Panc1 (cell line): Measurements from ENCODE around the gene GRIP1.

ENCODE experiments used
- CTCF ChIP-seq: fragments of 450-650 bp; IDR thresholded peaks from 2 replicates; pipeline ENCODE4 v1.5.1; 2017; ENCODE audit warnings: mild to moderate bottlenecking
- REST ChIP-seq, 2 experiments: IDR thresholded peaks; 2 replicates each; pipeline ENCODE4 v1.6.1; 2011 to 2012; ENCODE audit warnings: low read depth in 2 of 2, control low read depth in 1 of 2, low read length in 1 of 2, mild to moderate bottlenecking in 1 of 2, moderate library complexity in 1 of 2; ENCODE audit not compliant: insufficient read depth in 1 of 2
- SIN3A ChIP-seq: IDR thresholded peaks from 2 replicates; pipeline ENCODE4 v1.6.1; 2012; ENCODE audit warnings: low read depth, mild to moderate bottlenecking, low read length, moderate library complexity, borderline replicate concordance; ENCODE audit not compliant: insufficient read depth

GRCh38 chr12:66589095-66589494 is 89.8 kb downstream of the GRIP1 start:
- no peak for TF ChIP-seq SIN3A
- TF ChIP-seq CTCF: no peak
- TF ChIP-seq REST (IDR thresholded peaks at IDR 0.05; ENCODE audit: insufficient read depth in 1 of 2, low read depth in 2 of 2, low read length in 1 of 2): no peak
